WERI-Rb-1 (cell line): ENCODE measurements around the gene CD99L2.

ENCODE experiments used
- DNase-seq: peaks from one replicate; pipeline ENCODE4 v3.0.0-alpha.2; 2020
- H3K27ac ChIP-seq: fragments of 250-450 bp; sonication (Bioruptor Pico); 2 replicates; pipeline ENCODE4 v1.5.1; 2020; ENCODE audit warnings: mild to moderate bottlenecking, moderate library complexity
- H3K27me3 ChIP-seq: fragments of 250-450 bp; sonication (Bioruptor Pico); 2 replicates; pipeline ENCODE4 v1.5.1; 2021; ENCODE audit warnings: mild to moderate bottlenecking, low read depth, moderate library complexity; ENCODE audit not compliant: insufficient read depth, severe bottlenecking
- H3K36me3 ChIP-seq: fragments of 250-450 bp; sonication (Bioruptor Pico); 2 replicates; pipeline ENCODE4 v1.5.1; 2020; ENCODE audit warnings: mild to moderate bottlenecking, moderate library complexity
- H3K4me3 ChIP-seq: 2 replicates; pipeline ENCODE4 v1.5.1; 2011; ENCODE audit warnings: low read depth, mild to moderate bottlenecking, control low read depth, low read length
- H3K9me3 ChIP-seq: fragments of 250-450 bp; sonication (Bioruptor Pico); 2 replicates; pipeline ENCODE4 v1.5.1; 2021; ENCODE audit warnings: mild to moderate bottlenecking, moderate library complexity; ENCODE audit not compliant: severe bottlenecking
- TF ChIP-seq, protein P1 (sequence below): IDR thresholded peaks from 2 replicates; pipeline ENCODE4 v1.5.1; 2011; ENCODE audit warnings: low read depth, mild to moderate bottlenecking, control low read depth, inconsistent platforms, low read length

CD99L2 gene

GRCh38 chrX:150870487-150871340 is 27.8 kb downstream of the CD99L2 start:
- no peaks in the 10 kb centered on the region for H3K36me3 ChIP-seq
- no peak overlapping the region for H3K4me3 ChIP-seq
- TF ChIP-seq, protein P1, sequence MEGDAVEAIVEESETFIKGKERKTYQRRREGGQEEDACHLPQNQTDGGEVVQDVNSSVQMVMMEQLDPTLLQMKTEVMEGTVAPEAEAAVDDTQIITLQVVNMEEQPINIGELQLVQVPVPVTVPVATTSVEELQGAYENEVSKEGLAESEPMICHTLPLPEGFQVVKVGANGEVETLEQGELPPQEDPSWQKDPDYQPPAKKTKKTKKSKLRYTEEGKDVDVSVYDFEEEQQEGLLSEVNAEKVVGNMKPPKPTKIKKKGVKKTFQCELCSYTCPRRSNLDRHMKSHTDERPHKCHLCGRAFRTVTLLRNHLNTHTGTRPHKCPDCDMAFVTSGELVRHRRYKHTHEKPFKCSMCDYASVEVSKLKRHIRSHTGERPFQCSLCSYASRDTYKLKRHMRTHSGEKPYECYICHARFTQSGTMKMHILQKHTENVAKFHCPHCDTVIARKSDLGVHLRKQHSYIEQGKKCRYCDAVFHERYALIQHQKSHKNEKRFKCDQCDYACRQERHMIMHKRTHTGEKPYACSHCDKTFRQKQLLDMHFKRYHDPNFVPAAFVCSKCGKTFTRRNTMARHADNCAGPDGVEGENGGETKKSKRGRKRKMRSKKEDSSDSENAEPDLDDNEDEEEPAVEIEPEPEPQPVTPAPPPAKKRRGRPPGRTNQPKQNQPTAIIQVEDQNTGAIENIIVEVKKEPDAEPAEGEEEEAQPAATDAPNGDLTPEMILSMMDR: no peak
- H3K9me3 ChIP-seq: peaks cover 3% of the 10 kb centered on the region
- peaks cover 2% of the 10 kb centered on the region for H3K27me3 ChIP-seq
- no peak overlapping the region for H3K27ac ChIP-seq
- DNase-seq: no peak

DNA sequence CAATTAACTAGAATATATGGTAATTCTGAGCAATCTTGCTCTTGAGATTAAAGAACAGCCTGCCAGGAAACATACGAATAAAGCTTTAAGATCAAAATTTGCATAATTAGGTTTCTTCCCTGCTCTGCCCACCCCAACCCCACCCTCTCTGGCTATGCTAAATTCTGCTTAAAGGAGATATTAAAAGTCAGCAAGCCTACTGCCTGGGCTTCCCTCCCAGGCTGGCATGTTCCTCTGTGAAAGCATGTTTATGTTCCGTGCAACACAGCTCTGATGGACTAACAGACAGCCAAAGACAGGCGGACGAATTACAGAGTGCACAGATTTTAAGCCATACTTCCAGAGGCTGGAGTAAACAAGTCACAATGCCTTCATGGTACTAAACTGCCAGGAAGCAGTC is 28.4 kb downstream of the CD99L2 start:
- no peak for DNase-seq
- H3K27me3 ChIP-seq: peaks cover 2% of the 10 kb centered on the region
- H3K36me3 ChIP-seq: no peaks in the 10 kb centered on the region
- TF ChIP-seq, protein P1: no peak
- no peak overlapping the region for H3K4me3 ChIP-seq
- H3K9me3 ChIP-seq: peaks cover 3% of the 10 kb centered on the region
- H3K27ac ChIP-seq: no peak overlapping the region

DNA sequence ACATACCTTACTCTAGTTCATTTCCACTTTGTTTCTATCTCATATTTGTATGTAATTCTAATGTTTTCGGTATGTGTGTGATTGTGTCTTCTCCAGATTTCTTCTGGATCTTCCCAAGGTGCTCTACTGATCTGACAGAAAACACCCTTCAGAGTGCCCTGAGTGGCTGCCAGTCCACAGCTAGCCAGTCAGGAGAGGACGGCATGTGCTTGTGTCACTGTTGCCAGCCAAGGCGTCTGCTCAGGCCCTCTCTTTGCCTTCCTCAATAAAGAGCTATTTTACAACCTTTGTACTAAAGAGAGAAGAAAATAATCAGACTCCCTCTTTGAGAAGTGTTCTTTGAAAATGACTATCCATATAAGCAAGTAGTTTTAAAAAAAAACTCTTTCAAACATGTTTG is 29.0 kb downstream of the CD99L2 start:
- Histone ChIP-seq H3K27ac (no peak overlapping the region), H3K9me3 (peaks cover 3% of the 10 kb centered on the region), H3K4me3 (no peak overlapping the region), H3K27me3 (peaks cover 2% of the 10 kb centered on the region), H3K36me3 (no peaks in the 10 kb centered on the region)
- no peak for DNase-seq
- TF ChIP-seq, protein P1: no peak

- Histone ChIP-seq H3K36me3 (no peaks in the 10 kb centered on the region), H3K27me3 (peaks cover 2% of the 10 kb centered on the region), H3K4me3 (no peak overlapping the region), H3K9me3 (peaks cover 3% of the 10 kb centered on the region), H3K27ac (no peak overlapping the region)
- no peak for DNase-seq
- TF ChIP-seq, protein P1: no peak
Observed at GRCh38 chrX:150868625-150869024, 29.8 kb downstream of the CD99L2 start.

DNA sequence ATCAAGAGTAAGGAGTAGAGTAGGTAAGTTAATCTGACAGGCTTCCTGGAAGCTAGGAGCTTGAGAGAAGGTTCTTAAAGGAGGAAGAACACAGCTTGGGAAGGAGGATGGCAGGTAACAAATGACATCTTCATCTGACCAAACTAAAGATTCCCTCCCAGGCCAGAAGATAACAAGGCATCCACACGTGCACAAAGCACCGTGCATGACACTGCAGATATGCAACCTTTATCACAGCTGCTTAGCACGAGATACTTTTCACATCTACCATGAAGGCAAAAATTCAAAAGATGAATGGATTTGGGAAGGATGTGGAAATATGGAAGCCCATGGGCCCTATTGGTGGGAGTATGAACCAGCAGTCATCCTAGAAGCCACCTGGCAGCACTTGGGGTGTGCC is 34.3 kb downstream of the CD99L2 start:
- TF ChIP-seq, protein P1: no peak
- Histone ChIP-seq H3K9me3 (peaks cover 3% of the 10 kb centered on the region), H3K27ac (no peak overlapping the region), H3K36me3 (no peaks in the 10 kb centered on the region), H3K4me3 (no peak overlapping the region), H3K27me3 (peaks cover 2% of the 10 kb centered on the region)
- DNase-seq: no peak
